MV-4-11 (cell line): ENCODE measurements around the gene HS3ST4.
A peak's percentile ranks its signal among the peaks of the same experiment; 100 is the strongest.

Experiments used
- DNase-seq: peaks from one replicate; lab custom pipeline; 2025; lab: John Stamatoyannopoulos, UW

The HS3ST4 gene

GRCh38 chr16:25823891-25824290, 132.1 kb downstream of the HS3ST4 start:
- DNase-seq: peak; percentile 5

GRCh38 chr16:25827709-25828108, 135.9 kb downstream of the HS3ST4 start:
- DNase-seq: peak; percentile 6

DNA sequence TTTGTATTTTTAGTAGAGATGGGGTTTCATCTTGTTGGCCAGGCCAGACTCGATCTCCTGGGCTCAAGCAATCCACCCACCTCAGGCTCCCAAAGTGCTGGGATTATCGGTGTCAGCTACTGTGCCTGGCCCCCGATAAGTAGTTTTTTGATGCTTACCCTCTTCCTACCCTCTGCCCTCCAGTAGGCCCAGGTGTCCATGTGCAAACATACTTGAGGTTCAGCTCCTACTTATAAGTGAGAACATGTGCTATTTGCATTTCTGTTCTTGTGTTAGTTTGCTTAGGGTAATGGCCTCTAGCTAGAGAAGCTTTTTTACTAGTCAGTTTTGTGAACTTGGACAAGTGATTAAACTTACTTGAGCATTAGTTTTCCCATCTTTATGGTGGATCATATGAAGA, 136.8 kb downstream of the HS3ST4 start:
- no peak for DNase-seq

GRCh38 chr16:25832291-25832690, 140.5 kb downstream of the HS3ST4 start:
- no peak for DNase-seq

- no peak for DNase-seq
These were observed 142.3 kb downstream of the HS3ST4 start for GRCh38 chr16:25834101-25834500.

DNA sequence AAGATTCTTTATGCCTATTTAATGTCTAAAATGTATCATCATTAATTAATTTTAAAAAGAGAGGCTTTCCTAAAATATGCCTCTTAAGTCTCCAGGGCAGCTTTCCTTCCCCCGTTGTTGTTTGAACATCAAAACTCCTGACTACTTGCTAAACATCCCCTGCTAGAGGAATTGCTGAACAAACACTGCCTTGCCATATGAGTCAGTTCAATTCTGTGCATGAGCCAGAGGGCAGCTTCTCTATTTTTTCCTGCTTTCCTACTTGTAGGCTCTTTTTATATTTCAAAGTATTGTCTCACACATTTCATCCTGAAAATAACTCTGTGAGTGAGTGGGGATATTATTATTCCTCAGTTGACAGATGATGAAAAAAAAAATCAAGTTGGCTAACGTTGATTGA, 143.4 kb downstream of the HS3ST4 start:
- no peak for DNase-seq

DNA sequence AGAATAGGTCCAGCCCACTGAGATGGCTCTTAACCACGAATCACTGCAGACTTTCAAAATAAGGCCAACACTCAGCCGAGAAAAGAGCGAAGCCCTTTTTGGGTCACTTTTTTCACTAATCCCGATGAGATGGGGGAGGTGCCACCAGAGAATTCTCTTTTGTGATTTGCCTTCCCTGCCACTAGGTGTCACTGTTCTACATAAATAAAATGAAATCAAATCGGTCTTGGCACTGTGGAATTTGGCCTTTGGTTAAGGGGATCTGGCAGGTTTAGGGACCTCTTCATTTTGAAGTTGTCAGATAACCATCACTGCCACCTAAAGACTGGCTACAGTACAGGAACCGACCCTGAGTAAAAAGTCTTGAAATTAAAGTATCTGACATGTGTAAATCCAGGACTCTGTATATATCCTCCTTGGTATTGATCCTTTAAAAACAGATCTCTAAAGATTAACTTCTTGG, 147.0 kb downstream of the HS3ST4 start:
- DNase-seq: peak; percentile 47

GRCh38 chr16:25841761-25842160, 150.0 kb downstream of the HS3ST4 start:
- no peak for DNase-seq

- DNase-seq: no peak
These were observed 154.1 kb downstream of the HS3ST4 start for GRCh38 chr16:25845901-25846300.

GRCh38 chr16:25854141-25854540, 162.4 kb downstream of the HS3ST4 start:
- DNase-seq: no peak

DNA sequence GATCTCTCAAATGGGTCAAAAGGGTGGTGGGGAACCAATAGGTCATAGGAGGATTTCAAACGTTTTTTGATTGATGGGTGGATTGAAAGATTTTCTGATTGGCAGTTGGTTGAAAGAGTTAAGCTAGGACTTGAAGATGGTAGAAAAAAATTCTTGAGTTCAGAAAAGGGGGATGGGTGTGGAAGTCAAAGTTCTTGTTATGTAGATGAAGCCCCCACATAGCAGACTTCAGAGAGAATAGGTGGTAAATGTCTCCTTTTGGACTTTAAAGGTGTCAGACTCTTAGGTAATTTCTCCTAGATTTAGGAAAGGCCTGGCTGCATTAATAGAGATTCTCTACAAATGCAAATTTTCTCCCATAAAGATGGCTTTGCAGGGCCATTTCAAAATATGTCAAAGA, 163.3 kb downstream of the HS3ST4 start:
- no peak for DNase-seq

DNA sequence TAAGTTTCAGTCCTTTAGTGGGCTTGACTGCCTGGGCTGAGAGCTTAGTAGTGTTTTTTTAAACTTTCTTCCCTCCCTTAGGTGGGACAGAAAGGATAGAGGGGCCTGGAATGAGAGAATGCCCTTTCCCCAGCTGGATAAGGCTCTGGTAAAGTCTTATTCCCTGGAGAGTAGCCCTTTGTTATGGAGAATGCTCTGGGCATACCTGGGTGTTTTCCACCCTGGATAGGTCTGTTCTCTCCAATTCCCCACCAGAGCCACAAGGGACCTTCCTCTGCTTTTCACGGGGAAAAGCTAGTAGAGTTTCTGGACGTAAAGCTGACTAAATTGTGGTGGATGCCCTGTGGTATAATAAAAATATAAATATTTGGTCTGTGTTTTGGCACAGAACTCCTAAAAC, 164.1 kb downstream of the HS3ST4 start:
- DNase-seq: no peak

DNA sequence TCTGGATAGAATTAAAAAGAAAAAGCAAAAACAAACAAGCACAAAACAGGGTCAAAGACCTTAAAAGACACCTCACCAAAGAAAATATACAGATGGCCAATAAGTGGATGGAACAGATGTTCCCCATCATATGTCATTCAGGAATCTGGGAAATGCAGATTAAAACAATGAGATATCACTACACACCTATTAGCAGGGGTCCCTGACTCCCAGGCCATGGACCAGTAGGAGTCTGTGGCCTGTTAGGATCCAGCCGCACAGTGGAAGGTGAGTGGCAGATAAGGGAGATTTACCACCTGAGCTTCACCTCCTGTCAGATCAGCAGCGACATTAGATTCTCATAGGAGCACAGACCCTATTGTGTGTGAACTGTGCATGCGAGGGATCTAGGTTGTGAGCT, 167.9 kb downstream of the HS3ST4 start:
- DNase-seq: no peak

GRCh38 chr16:25867041-25867440, 175.3 kb downstream of the HS3ST4 start:
- DNase-seq: no peak

DNA sequence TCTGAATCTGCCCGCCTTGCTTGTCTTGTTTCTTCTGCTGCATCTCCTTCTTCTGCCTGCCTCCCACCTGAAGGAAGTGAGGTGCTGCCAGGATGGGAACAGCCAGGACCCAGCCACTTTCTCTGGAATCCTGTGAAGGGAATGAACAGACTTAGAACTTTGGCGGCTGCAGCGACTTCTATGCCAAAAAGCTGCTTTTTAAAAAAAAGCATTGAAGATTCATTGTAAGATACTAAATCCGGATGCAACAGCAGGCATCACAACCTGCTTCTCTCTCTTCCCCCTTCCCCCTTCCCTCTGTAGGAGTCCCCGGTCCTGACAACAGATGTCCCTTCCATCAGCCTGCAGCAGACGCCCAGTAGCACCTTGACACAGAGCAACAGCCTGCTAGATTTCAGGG, 176.3 kb downstream of the HS3ST4 start:
- DNase-seq: no peak

DNA sequence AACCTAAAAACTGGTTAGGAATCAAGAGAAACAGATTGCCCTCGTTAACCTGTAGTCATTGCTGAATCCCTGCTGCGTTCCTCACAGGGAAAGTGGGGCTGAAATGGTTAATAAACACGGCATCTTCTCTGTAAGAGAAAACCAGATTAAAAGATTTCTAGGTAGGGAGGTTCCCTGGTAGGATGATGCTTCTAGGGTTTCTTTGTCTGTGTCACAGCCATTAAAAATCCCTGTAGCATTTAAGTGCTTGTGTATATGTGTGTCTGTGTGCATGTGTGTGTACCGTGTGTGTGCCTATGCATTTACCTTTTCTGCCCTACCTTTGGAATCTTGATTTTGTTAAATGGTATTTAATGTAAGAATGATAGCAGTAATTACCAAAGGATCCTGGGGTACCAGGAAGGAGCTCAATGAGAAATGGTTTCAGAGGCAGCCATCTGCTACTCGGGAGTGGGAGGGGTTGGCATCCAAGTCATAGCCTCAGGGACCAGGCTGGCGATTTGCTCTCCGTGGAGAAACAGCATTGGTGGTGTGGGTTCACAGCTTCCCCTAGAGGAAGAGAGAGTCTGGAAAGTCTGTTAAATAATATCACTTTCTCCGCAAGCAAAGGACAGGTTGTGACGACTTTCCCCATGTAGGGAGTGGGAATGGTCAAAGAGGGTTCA, 177.1 kb downstream of the HS3ST4 start:
- DNase-seq: no peak

- no peak for DNase-seq
These were observed 180.8 kb downstream of the HS3ST4 start for GRCh38 chr16:25872369-25873070.

- DNase-seq: no peak
These were observed 182.4 kb downstream of the HS3ST4 start for GRCh38 chr16:25874196-25874595.

- DNase-seq: no peak
These were observed 184.3 kb downstream of the HS3ST4 start for GRCh38 chr16:25875956-25876598.

GRCh38 chr16:25877103-25877502, 185.3 kb downstream of the HS3ST4 start:
- no peak for DNase-seq

- no peak for DNase-seq
These were observed 194.8 kb downstream of the HS3ST4 start for GRCh38 chr16:25886598-25886997.

- DNase-seq: no peak
These were observed 197.1 kb downstream of the HS3ST4 start for GRCh38 chr16:25888868-25889267.

- no peak for DNase-seq
These were observed 201.6 kb downstream of the HS3ST4 start for GRCh38 chr16:25893332-25893731.
